Caco-2 (cell line): ENCODE results near the gene TMA7B. TPM values are rescaled to one million over a fixed set of nuclear protein-coding genes. Genes with fewer than 3 reads are reported as not detected.

Source experiments
- BruUV-seq: library from RNA; stranded (reverse); fragments of 400-500 nt; replicated peaks from 2 replicates; lab custom pipeline; 2021; lab: Mats Ljungman, UMichigan
- CTCF ChIA-PET: fragments of 300-600 bp; sonication (Branson Sonifier 250); formaldehyde crosslinking; loops from one replicate; lab custom pipeline; 2022; ENCODE audit warnings: antibody characterized with exemption; lab: Charles Lee
- POLR2A ChIA-PET: fragments of 300-600 bp; sonication (Branson Sonifier 250); formaldehyde crosslinking; loops from one replicate; lab custom pipeline; 2022; ENCODE audit warnings: antibody characterized with exemption; lab: Charles Lee
- DNase-seq, 2 experiments: peaks; one replicate each; pipeline versions ENCODE4 v3.0.0 to v3.0.0-alpha.2; 2020 to 2022
- H3K27me3 ChIP-seq: replicated peaks from 2 replicates; pipeline ENCODE4 v1.6.0; 2011; ENCODE audit warnings: low read length; ENCODE audit not compliant: control insufficient read depth, insufficient read depth
- H3K36me3 ChIP-seq: 2 replicates; pipeline ENCODE4 v1.5.1; 2011; ENCODE audit warnings: low read length; ENCODE audit not compliant: control insufficient read depth, insufficient read depth
- H3K4me1 ChIP-seq: fragments of 250-450 bp; sonication (Bioruptor Pico); 2 replicates; pipeline ENCODE4 v1.5.1; 2020; ENCODE audit warnings: mild to moderate bottlenecking
- H3K4me3 ChIP-seq: 2 replicates; pipeline ENCODE4 v1.5.1; 2011; ENCODE audit warnings: low read depth, mild to moderate bottlenecking, control low read depth, low read length
- H3K9me3 ChIP-seq: fragments of 250-450 bp; sonication (Bioruptor Pico); 2 replicates; pipeline ENCODE4 v1.5.1; 2020; ENCODE audit warnings: mild to moderate bottlenecking, moderate library complexity
- H3K27ac Mint-ChIP-seq: one replicate; pipeline ENCODE4 v1.8.0; 2022; ENCODE audit warnings: mixed read lengths; ENCODE audit not compliant: unreplicated experiment
- H3K27me3 Mint-ChIP-seq: one replicate; pipeline ENCODE4 v1.8.0; 2022; ENCODE audit warnings: mixed read lengths; ENCODE audit not compliant: insufficient read depth, unreplicated experiment
- H3K36me3 Mint-ChIP-seq: one replicate; pipeline ENCODE4 v1.8.0; 2022; ENCODE audit warnings: mild to moderate bottlenecking, mixed read lengths; ENCODE audit not compliant: insufficient read depth, unreplicated experiment
- H3K4me1 Mint-ChIP-seq: one replicate; pipeline ENCODE4 v1.8.0; 2022; ENCODE audit warnings: low read depth, mixed read lengths; ENCODE audit not compliant: unreplicated experiment
- H3K4me3 Mint-ChIP-seq: one replicate; pipeline ENCODE4 v1.8.0; 2022; ENCODE audit warnings: mild to moderate bottlenecking, moderate library complexity, mixed read lengths; ENCODE audit not compliant: unreplicated experiment
- H3K9me3 Mint-ChIP-seq: one replicate; pipeline ENCODE4 v1.8.0; 2022; ENCODE audit warnings: mixed read lengths; ENCODE audit not compliant: unreplicated experiment
- intact Hi-C: fragments of 100-400 bp; cut with micrococcal nuclease; formaldehyde crosslinking; loops from one replicate; pipeline ENCODE4 v1.10.0; 2022; ENCODE audit not compliant: unreplicated experiment
- total RNA-seq: library from RNA; stranded (reverse); gene quantifications from 2 replicates; pipeline ENCODE4 v1.2.3, GENCODE V29; 2022
- TF ChIP-seq, protein P1 (sequence below), 2 experiments: fragments of 200-600 bp in 1 of 2; IDR thresholded peaks; 1 replicate in 1 of 2; 2 replicates in 1 of 2; pipeline versions ENCODE4 v1.5.1 to v1.8.0; 2011 to 2022; ENCODE audit warnings: antibody characterized with exemption in 1 of 2, control low read depth in 1 of 2, inconsistent platforms in 1 of 2, low read depth in 1 of 2, low read length in 1 of 2, mild to moderate bottlenecking in 1 of 2, moderate library complexity in 1 of 2; ENCODE audit not compliant: insufficient read depth in 1 of 2, severe bottlenecking in 1 of 2, unreplicated experiment in 1 of 2

The TMA7B gene
- total RNA-seq, 1 experiment from 2014 or later, result not detected

DNA sequence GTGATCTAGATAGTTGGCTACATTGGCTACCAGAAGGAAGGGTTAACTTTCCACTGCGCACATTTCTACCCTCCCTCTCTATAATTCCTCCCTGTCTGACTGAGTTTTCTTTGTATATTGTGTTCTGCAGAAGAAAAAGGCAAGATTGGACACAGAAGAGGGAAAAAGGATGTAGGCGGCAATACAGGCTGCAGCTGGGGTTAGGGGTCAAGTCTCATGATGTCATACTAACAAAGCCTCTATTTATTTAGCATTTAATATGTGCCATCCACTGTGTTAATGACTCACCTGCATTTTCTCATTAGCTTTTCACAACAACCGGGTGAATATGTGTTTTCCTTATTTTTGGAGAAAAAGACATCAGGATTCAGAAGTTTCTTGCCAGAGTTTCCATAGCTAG is 36.5 kb downstream of the TMA7B start:
- DNase-seq, result no peak
- Mint-ChIP-seq H3K36me3 (peaks cover 16% of the 10 kb centered on the region), H3K27me3 (no peaks in the 10 kb centered on the region), H3K9me3 (no peaks in the 10 kb centered on the region), H3K4me3 (peak overlapping the region; percentile 67), H3K4me1 (peaks cover 45% of the 10 kb centered on the region), H3K27ac (no peak overlapping the region)
- TF ChIP-seq, protein P1, sequence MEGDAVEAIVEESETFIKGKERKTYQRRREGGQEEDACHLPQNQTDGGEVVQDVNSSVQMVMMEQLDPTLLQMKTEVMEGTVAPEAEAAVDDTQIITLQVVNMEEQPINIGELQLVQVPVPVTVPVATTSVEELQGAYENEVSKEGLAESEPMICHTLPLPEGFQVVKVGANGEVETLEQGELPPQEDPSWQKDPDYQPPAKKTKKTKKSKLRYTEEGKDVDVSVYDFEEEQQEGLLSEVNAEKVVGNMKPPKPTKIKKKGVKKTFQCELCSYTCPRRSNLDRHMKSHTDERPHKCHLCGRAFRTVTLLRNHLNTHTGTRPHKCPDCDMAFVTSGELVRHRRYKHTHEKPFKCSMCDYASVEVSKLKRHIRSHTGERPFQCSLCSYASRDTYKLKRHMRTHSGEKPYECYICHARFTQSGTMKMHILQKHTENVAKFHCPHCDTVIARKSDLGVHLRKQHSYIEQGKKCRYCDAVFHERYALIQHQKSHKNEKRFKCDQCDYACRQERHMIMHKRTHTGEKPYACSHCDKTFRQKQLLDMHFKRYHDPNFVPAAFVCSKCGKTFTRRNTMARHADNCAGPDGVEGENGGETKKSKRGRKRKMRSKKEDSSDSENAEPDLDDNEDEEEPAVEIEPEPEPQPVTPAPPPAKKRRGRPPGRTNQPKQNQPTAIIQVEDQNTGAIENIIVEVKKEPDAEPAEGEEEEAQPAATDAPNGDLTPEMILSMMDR (IDR thresholded peaks at IDR 0.05; ENCODE audit: insufficient read depth in 1 of 2, low read depth in 1 of 2, low read length in 1 of 2, severe bottlenecking in 1 of 2, unreplicated experiment in 1 of 2), result no peak
- ChIA-PET POLR2A (no interaction called here), CTCF (interaction anchor here (0.8 to 1.3 kb wide), 2 partner anchors 28 to 43 kb away, joined by 3 read pairs; no protein-coding TSS in a partner anchor)
- no TSS peak for BruUV-seq
- intact Hi-C loops, result loop anchor here (5.0 kb wide), 2 partner anchors 44 to 524 kb away; no protein-coding TSS in a partner anchor
- Histone ChIP-seq H3K27me3 (no peaks in the 10 kb centered on the region), H3K9me3 (no peaks in the 10 kb centered on the region), H3K36me3 (no peaks in the 10 kb centered on the region; the same call in 1 of the 2 replicates), H3K4me3 (no peak overlapping the region), H3K4me1 (peaks cover 66% of the 10 kb centered on the region)

DNA sequence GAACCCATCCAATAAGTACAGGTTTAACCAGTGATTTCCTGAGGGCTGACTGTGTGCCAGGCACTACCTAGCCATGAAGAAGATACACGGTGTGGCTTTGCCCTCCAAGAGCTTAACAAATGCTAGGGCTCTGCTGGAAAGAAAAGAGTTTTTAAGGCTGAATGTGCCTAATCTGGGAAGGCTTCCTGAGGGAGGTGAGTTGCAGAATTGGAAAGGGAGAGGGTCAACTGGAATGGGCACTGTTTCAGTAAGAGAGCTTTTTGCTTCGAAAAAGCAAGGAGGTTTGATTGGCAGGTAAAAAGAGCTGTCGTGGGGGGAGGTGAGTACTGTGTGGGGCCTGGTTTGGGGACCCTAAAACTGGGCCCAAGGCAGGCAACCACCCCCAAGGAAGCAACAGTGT is 37.2 kb downstream of the TMA7B start:
- Histone ChIP-seq H3K9me3 (no peaks in the 10 kb centered on the region), H3K4me3 (no peak overlapping the region), H3K27me3 (no peaks in the 10 kb centered on the region), H3K4me1 (peaks cover 72% of the 10 kb centered on the region), H3K36me3 (no peaks in the 10 kb centered on the region; the same call in 1 of the 2 replicates)
- intact Hi-C loops, result loop anchor here (5.0 kb wide), 2 partner anchors 45 to 525 kb away; no protein-coding TSS in a partner anchor
- no peak overlapping the region for H3K4me3 Mint-ChIP-seq
- ChIA-PET CTCF (interaction anchor here (1.3 kb wide), 1 partner anchor 27 kb away, joined by 3 read pairs; no protein-coding TSS in a partner anchor), POLR2A (no interaction called here)
- peak overlapping the region; percentile 93 for H3K27ac Mint-ChIP-seq
- peaks cover 41% of the 10 kb centered on the region for H3K4me1 Mint-ChIP-seq
- BruUV-seq, result no TSS peak
- no peaks in the 10 kb centered on the region for H3K9me3 Mint-ChIP-seq
- TF ChIP-seq, protein P1 (IDR thresholded peaks at IDR 0.05; ENCODE audit: insufficient read depth in 1 of 2, low read depth in 1 of 2, low read length in 1 of 2, severe bottlenecking in 1 of 2, unreplicated experiment in 1 of 2), result no peak
- DNase-seq, result no peak
- H3K27me3 Mint-ChIP-seq, result no peaks in the 10 kb centered on the region
- peaks cover 16% of the 10 kb centered on the region for H3K36me3 Mint-ChIP-seq

DNA sequence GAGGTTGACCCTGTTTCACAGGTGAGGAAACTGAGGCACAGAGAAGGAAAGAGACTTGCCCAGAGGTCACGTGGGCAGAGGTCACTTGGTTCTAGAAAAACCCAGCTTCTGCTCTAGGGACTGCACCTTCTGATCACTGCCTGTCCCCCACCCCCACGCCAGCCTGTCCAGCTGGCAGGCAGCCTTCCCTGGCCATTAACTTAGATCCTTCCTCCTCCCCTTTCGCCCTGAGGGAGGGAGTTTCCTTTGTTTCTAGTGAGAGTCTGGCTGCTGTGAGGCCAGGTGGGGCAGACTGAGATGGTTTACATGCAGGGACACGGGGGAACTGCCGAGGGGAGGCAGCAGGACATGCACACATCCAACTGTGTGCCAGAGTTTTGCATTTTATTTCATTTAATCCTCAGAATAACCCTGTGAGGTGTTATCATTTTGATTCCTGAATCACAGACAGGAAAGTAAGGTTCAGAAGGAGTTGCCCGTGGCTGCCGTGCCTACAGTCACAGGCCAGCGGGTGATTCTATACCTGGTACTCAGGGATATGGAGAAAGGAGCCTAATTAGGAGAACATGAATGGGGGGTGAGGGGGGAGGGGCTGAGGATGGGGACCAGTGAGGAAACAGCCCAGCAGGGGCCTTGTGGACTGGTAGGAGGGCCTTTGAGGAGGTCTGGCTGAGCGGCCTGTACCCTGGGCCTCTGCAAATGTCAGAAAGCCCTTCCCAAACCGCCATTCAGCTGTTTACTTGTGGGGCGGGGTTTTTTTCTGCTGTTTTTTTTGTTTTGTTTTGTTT is 37.9 kb downstream of the TMA7B start:
- Mint-ChIP-seq H3K36me3 (peaks cover 16% of the 10 kb centered on the region), H3K4me1 (peaks cover 41% of the 10 kb centered on the region), H3K9me3 (no peaks in the 10 kb centered on the region), H3K27me3 (no peaks in the 10 kb centered on the region), H3K4me3 (peak overlapping the region; percentile 64), H3K27ac (peak overlapping the region; percentile 93)
- no peaks in the 10 kb centered on the region for H3K27me3 ChIP-seq
- peaks cover 75% of the 10 kb centered on the region for H3K4me1 ChIP-seq
- BruUV-seq, result no TSS peak
- no peaks in the 10 kb centered on the region; the same call in 1 of the 2 replicates for H3K36me3 ChIP-seq
- peak; percentile 60 to 62 for DNase-seq
- ChIA-PET CTCF (interaction anchor here (1.2 kb wide), 1 partner anchor 46 kb away, joined by 3 read pairs; no protein-coding TSS in a partner anchor), POLR2A (no interaction called here)
- TF ChIP-seq, protein P1 (IDR thresholded peaks at IDR 0.05; ENCODE audit: insufficient read depth in 1 of 2, low read depth in 1 of 2, low read length in 1 of 2, severe bottlenecking in 1 of 2, unreplicated experiment in 1 of 2), result no peak
- intact Hi-C loops, result loop anchor here (2.0 to 5.0 kb wide), 3 partner anchors 46 to 526 kb away; no protein-coding TSS in a partner anchor
- H3K4me3 ChIP-seq, result no peak overlapping the region
- no peaks in the 10 kb centered on the region for H3K9me3 ChIP-seq
